ENCODE results near the gene OR2T11.

- no peak for TF ChIP-seq CTCF (IDR thresholded peaks at IDR 0.05)
- TF ChIP-seq POLR2A (IDR thresholded peaks at IDR 0.05) = no peak
These were observed 44.8 kb downstream of the OR2T11 start for GRCh38 chr1:248590055-248590454.
